Suprapubic skin (tissue), 4 donors: ENCODE results near the gene PELI2.

ENCODE experiments used
- EP300 ChIP-seq: sonication (generic); formaldehyde crosslinking; IDR thresholded peaks from one replicate; pipeline ENCODE4 v1.6.1; 2017; ENCODE audit warnings: antibody characterized with exemption
- POLR2AphosphoS5 ChIP-seq, 3 donors: sonication (generic); formaldehyde crosslinking; IDR thresholded peaks; one replicate each; pipeline ENCODE4 v1.6.1; 2017; ENCODE audit warnings: antibody characterized with exemption in 3 of 3

DNA sequence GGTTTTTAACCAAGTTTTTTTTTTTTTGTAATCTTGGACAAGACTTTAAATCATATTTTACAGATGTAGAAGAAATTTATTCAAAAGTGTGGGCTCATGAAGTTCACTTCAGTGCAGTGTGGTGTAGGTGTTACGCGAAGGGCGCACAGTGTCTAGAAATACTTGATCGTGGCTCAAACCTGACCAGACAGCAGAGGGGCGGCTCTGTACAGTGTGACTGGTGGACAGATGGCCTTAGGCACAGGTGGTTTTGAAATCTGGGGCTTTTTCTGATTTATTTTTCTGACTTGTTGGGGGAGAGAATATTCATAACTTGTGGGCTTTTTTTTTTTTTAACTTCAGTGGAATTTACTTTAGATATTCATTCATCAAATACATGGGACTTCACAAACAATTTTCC, 179.2 kb downstream of the PELI2 start:
- TF ChIP-seq EP300 (no peak), POLR2AphosphoS5 (IDR thresholded peaks at IDR 0.05) (no peak)
